PC-9 (cell line): Measurements from ENCODE around the gene EHMT1.

Experiments used
- CTCF ChIP-seq: fragments of 200-600 bp; sonication (generic); conservative IDR thresholded peaks from 2 replicates; pipeline ENCODE4 v1.6.1; 2017; ENCODE audit warnings: mixed run types, antibody characterized with exemption, mild to moderate bottlenecking, moderate library complexity
- EZH2 ChIP-seq: fragments of 200-600 bp; sonication (generic); IDR thresholded peaks from 2 replicates; pipeline ENCODE4 v1.8.0; 2017; ENCODE audit warnings: antibody characterized with exemption, low read depth

GRCh38 chr9:137816531-137817235, 197.9 kb downstream of the EHMT1 start:
- no peak for TF ChIP-seq EZH2
- no peak for TF ChIP-seq CTCF
